Stimulated activated CD8-positive, alpha-beta memory T cell treated with anti-CD3 and anti-CD28 coated beads, Interleukin-12 subunit alpha, Interleukin-12 subunit beta, amount 100 ng/mL, for 4 hours (primary cell): ENCODE measurements around the gene KCTD1.
A peak's percentile ranks its signal among the peaks of the same experiment; 100 is the strongest.

Experiments
- DNase-seq: peaks from one replicate; pipeline ENCODE4 v3.0.0-alpha.2; 2020; ENCODE audit warnings: low read depth

Gene KCTD1

GRCh38 chr18:26548415-26549262 is at the start of gene KCTD1:
Gene KCTD1, minus strand, starts transcription at chr18:26548553. Its CDS starts 17 bp downstream, at chr18:26548536.
- DNase-seq: peak; percentile 43

- no peak for DNase-seq
Observed at GRCh38 chr18:26593365-26594320, 45.3 kb upstream of the KCTD1 start.

DNA sequence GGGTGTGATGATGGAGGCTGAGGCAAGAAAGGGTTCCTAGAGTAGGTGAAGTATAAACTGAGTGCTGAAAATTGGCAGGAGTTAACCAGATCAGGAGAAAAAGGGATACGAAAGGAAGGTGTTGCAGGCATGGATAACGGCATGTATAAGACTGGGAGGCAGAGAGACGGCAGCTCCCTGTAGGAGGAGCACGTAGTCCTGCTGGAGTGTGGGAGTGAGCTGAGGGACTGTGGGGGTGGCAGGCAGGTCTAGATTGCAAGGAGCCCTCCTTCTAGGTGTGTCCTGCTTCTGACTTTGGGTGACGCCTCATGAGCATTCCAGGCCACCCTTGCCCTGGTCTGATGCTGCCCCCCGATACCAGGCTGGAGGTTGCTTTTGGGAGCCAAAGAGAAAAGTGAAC is 36.4 kb upstream of the KCTD1 start:
- no peak for DNase-seq

DNA sequence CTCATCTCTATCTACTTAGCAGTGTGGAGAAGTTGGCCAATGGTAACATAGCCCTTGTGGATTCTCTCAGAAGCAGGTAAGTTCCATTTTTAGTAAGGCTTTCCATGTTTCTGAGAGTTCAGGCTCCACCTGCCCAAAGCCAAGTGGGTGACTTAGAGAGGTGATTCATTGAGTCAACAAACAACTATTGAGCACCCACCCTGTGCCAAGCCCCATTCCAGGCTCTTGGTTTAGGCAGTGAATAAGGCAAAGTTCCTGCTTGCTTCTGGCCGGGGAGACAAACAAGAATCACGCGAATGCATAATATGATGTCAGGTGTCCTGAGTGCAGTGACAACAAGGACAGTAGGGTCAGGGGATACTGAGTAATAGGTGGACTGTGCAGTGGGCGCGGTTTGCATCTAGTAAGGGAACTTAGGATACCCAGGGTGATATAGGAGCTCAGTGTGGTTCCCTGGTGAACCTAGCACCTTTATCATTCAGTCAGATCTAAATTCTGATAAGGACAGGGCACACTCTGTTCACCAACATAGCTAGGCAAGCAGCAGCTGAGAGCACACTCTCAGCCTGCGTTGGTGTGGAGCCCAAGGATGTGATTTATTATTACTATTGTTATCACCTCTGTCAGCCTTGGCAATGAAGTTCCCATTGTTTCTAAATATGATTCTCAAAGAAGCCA is 31.7 kb upstream of the KCTD1 start:
- no peak for DNase-seq

DNA sequence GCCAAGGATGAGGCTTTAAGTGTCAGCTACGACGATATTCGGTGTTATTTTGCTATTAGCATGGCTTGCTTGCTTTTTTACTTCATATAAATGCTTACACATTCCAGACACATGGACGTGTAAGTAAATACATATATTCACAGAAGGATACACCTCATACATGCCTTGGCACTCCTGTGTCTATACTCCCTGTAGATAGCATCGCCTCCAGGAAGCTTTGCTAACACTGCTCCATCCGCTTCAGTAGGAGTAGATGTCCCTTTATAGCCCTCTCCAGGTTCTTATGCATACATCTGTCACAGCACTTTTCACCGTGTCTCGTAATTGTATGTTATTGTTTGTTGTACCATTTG is 27.5 kb upstream of the KCTD1 start:
- DNase-seq: no peak

DNA sequence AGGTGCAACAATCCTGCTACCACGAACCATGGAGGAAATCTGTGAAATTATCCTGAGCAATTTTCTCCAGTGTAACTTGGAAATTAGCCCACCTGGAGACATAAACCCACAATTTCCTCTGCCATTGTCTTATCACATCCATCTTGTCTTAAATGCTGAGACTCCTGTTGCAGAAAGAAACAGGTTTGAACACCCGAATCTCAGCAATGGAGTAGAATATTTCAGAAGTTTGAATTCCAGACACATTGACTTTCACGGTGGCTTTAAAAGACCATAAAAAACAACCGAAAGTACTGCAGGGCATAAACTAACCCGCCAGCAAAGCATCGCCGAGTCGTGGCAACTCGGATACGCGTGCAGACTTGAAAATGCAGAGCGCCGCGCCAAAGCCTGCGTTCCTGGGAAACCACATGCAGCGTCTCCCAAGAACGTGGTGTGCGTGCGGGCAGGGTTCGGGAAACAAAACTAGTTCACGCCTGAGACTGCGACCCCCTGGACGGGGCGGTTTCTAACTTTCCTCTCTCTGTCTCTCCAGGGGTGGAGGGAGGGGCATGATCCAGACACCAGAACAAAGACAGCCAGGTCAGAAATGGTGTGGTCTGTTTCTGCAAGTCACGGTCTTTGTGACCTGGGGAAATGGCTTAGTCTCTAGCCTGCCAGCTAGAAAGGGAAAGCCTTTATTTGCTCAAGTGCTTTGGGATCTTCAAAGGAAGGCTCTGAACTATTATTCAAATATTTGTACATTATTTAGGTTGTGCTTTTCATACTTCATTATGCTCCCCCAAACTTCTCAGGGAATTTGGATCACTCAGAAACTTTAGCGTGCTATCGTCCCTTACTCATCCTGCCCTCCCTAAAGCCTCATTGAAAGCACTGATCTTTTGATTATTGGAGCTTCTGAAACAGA is 26.9 kb upstream of the KCTD1 start:
- DNase-seq: no peak

DNA sequence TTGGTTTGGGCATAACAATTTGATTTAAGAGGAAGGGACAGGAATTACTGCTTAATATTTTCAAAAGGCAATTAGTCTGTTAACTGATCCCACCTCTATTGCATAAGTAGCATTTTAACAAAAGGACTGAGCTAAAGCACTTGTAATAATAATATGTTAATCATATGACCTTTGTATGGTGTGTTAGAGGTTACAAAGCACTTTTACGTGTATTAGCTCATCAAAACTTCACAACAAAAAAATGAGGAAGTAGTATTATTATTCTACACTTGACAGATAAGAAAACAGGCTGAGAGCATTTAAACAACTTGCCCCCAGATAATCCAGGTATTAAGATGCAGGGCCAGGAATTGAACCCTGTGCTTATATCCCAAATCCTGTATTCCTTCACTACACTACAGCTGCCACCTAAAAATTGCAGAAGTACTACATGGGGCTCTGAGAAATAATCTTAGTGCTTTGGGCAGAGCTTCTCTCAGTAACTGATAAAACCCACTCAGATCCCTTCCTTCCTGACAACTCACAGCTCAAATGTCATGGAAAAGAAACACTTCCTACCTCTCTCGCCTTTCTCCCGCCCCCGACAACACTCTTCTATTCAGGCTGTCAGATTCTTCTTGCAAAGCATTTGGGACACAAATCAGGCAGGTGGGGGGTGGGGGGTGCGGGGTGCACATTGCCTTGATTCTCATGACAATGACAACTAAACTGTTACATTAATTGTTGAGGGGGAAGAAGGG is 20.7 kb upstream of the KCTD1 start:
- DNase-seq: no peak

GRCh38 chr18:26568513-26568912 is 20.2 kb upstream of the KCTD1 start:
- no peak for DNase-seq

GRCh38 chr18:26566874-26567555 is 18.7 kb upstream of the KCTD1 start:
- no peak for DNase-seq

- no peak for DNase-seq
Observed at GRCh38 chr18:26565514-26565913, 17.2 kb upstream of the KCTD1 start.

DNA sequence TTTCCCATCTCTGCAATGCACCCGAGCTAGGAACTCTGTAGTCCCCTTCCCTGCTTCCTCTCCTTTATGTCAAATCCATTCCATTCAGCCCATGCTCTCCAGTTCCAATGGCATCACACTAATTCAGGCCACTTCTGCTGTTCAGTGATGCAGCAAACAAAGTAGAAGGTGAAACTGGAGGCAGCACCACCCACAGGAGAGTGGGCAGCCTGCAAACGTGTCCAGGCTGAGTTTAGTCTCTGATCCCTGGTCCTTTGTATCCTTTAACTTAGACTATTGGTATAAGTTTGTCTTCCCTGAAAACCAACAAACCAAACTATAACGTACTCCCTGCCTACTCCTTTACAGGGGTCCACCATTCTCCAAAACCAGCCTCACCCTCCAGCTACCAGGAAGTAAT is 14.7 kb upstream of the KCTD1 start:
- no peak for DNase-seq

DNA sequence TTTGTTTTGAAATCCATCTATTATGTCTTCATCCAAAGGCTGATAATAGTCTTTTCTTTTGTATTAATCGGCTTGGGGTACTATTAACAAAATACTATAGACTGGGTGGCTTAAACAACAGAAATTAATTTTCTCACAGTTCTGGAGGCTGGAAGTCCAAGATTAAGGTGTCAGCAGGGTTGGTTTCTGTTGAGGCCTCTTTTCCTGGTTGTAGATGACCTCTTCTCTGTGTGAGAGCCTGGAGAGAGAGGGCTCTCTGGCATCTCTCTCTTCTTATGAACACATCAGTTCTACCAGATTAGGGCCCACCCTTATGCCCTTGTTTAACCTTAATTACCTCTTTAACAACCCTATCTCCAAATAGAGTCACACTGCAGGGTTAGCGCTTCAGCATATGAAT is 14.2 kb upstream of the KCTD1 start:
- no peak for DNase-seq

GRCh38 chr18:26561769-26562168 is 13.4 kb upstream of the KCTD1 start:
- DNase-seq: no peak

- DNase-seq: no peak
Observed at GRCh38 chr18:26556573-26556972, 8.2 kb upstream of the KCTD1 start.

DNA sequence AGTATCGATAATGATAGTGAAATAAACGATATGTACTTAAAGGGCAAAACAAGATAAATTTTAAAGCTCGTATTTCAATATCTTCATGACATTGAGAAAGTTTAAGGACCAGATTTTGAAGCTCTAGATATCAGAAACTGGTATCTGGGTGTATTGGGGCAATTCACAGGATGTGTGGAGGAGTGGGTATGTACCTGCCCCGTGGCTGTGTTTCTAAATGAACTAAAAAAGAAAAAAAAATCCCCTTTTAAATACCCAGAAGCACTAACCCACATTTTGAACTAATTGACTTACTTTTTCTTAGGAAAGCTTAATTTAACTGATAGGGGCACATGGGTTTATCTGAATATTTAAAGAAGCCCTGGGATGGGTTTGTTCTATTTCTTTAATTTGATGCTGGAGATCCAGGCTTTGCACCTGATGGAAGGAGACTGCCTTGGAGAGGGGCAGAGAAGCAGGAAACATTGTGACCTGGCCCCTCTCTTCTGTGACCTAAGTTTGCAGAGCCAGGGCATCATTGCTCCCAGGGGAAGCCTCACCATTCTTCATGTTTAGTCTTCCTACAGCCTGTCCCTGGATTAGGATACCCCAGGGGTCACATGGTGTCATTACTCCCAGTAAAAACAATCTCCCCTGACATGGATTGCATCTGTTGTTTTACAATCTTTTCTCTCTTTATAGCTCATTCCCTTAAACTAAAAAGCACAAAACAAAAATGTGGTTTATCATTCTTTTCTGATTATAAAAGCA is 7.6 kb upstream of the KCTD1 start:
- DNase-seq: no peak

DNA sequence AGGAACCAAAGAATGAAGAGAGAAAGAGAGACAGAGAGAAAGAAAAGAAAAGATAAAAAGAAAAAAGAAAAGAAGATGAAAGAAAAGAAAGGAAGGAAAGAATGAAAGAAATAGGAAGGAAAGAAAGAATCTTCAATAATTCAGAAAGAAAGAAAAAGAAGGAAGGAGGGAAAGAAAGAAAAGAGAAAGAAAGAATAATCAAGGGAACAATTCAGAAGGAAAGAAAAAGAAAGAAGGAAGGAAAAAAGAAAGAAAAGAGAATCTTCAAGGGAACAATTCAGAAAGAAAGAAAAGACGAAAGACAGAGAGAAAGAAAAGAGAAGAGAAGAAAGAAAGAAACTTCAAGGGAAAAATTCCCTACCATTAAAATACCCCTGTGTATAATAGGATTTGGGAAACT is 5.6 kb upstream of the KCTD1 start:
- DNase-seq: no peak

GRCh38 chr18:26551695-26552081 is 3.3 kb upstream of the KCTD1 start:
- no peak for DNase-seq

- no peak for DNase-seq
Observed at GRCh38 chr18:26550998-26551694, 2.8 kb upstream of the KCTD1 start.
